H1 (cell line): ENCODE measurements around the gene CXCR5. TPM values are rescaled to one million over a fixed set of nuclear protein-coding genes. Genes with fewer than 3 reads are reported as not detected.

Experiments used
- ASH2L ChIP-seq: fragments of 200-600, 300-600 bp; sonication (generic); IDR thresholded peaks from one replicate; pipeline ENCODE4 v1.7.1; 2017; ENCODE audit warnings: low read length
- BACH1 ChIP-seq: IDR thresholded peaks from 2 replicates; pipeline ENCODE4 v1.6.1; 2012; ENCODE audit warnings: low read length, improper control_type of control experiment
- BRCA1 ChIP-seq: IDR thresholded peaks from 2 replicates; pipeline ENCODE4 v1.6.1; 2012; ENCODE audit warnings: low read depth, low read length, improper control_type of control experiment
- CHD2 ChIP-seq: IDR thresholded peaks from 2 replicates; pipeline ENCODE4 v1.6.1; 2012; ENCODE audit warnings: low read length, improper control_type of control experiment
- CTBP2 ChIP-seq: IDR thresholded peaks from 2 replicates; pipeline ENCODE4 v1.7.0; 2011; ENCODE audit warnings: borderline replicate concordance, mild to moderate bottlenecking, moderate library complexity, mixed read lengths, low read length; ENCODE audit not compliant: insufficient read depth, insufficient read length
- E2F6 ChIP-seq: IDR thresholded peaks from 2 replicates; pipeline ENCODE4 v1.6.1; 2012; ENCODE audit warnings: inconsistent platforms
- EP300 ChIP-seq, 2 experiments: IDR thresholded peaks; 1 replicate in 1 of 2; 2 replicates in 1 of 2; pipeline ENCODE4 v1.6.1; 2011 to 2012; ENCODE audit warnings: low read depth in 2 of 2, low read length in 2 of 2, mild to moderate bottlenecking in 2 of 2, borderline replicate concordance in 1 of 2, inconsistent platforms in 1 of 2, moderate library complexity in 1 of 2
- FOSL1 ChIP-seq: IDR thresholded peaks from 2 replicates; pipeline ENCODE4 v1.6.1; 2011; ENCODE audit warnings: mild to moderate bottlenecking, low read depth, low read length, moderate library complexity; ENCODE audit not compliant: insufficient read depth
- JUND ChIP-seq: IDR thresholded peaks from 2 replicates; pipeline ENCODE4 v1.6.1; 2011; ENCODE audit warnings: mild to moderate bottlenecking, improper control_type of control experiment, low read length
- NRF1 ChIP-seq: IDR thresholded peaks from 2 replicates; pipeline ENCODE4 v1.6.1; 2011; ENCODE audit warnings: mild to moderate bottlenecking, low read depth, low read length, improper control_type of control experiment
- PHF8 ChIP-seq: fragments of 200-600 bp; sonication (generic); conservative IDR thresholded peaks from 2 replicates; pipeline ENCODE4 v1.7.1; 2012; ENCODE audit warnings: low read depth, mild to moderate bottlenecking, inconsistent platforms, low read length, moderate library complexity
- POLR2A ChIP-seq, 2 experiments: IDR thresholded peaks; 1 replicate in 1 of 2; 2 replicates in 1 of 2; pipeline ENCODE4 v1.6.1; 2011; ENCODE audit warnings: low read depth in 2 of 2, low read length in 2 of 2, mild to moderate bottlenecking in 2 of 2; ENCODE audit errors: control extremely low read depth in 1 of 2
- POLR2AphosphoS5 ChIP-seq: IDR thresholded peaks from 2 replicates; pipeline ENCODE4 v1.6.1; 2011; ENCODE audit warnings: low read depth, low read length
- POU5F1 ChIP-seq: IDR thresholded peaks from 2 replicates; pipeline ENCODE4 v1.6.1; 2011; ENCODE audit warnings: low read depth, mild to moderate bottlenecking, low read length, moderate library complexity
- RAD21 ChIP-seq, 2 experiments: IDR thresholded peaks in 1 of 2; conservative IDR thresholded peaks in 1 of 2; 2 replicates each; pipeline ENCODE4 v1.6.1; 2011; ENCODE audit warnings: low read depth in 2 of 2, low read length in 2 of 2, improper control_type of control experiment in 1 of 2, inconsistent platforms in 1 of 2, mild to moderate bottlenecking in 1 of 2, moderate library complexity in 1 of 2
- RBBP5 ChIP-seq: IDR thresholded peaks from 2 replicates; pipeline ENCODE4 v1.7.1; 2012; ENCODE audit warnings: low read depth, mild to moderate bottlenecking, inconsistent platforms, low read length, moderate library complexity, borderline replicate concordance
- RFX5 ChIP-seq: IDR thresholded peaks from 2 replicates; pipeline ENCODE4 v1.6.1; 2011; ENCODE audit warnings: low read depth, low read length, improper control_type of control experiment, borderline replicate concordance
- RNF2 ChIP-seq: fragments of 200-900, 300-1000 bp; sonication (generic); IDR thresholded peaks from 2 replicates; pipeline ENCODE4 v1.7.1; 2016; ENCODE audit warnings: borderline replicate concordance, low read depth, mild to moderate bottlenecking, antibody characterized with exemption, low read length; ENCODE audit not compliant: poor library complexity, severe bottlenecking; ENCODE audit errors: missing control alignments
- SIN3A ChIP-seq, 2 experiments: IDR thresholded peaks in 1 of 2; conservative IDR thresholded peaks in 1 of 2; 2 replicates each; pipeline ENCODE4 v1.6.1; 2011 to 2012; ENCODE audit warnings: low read length in 2 of 2, improper control_type of control experiment in 1 of 2, low read depth in 1 of 2, mild to moderate bottlenecking in 1 of 2
- SRF ChIP-seq: IDR thresholded peaks from 2 replicates; pipeline ENCODE4 v1.6.1; 2011; ENCODE audit warnings: mild to moderate bottlenecking, low read depth, low read length, moderate library complexity
- SUZ12 ChIP-seq: fragments of 200-600 bp; sonication (generic); IDR thresholded peaks from 2 replicates; pipeline ENCODE4 v1.6.1; 2012; ENCODE audit warnings: mild to moderate bottlenecking, inconsistent platforms, low read length, moderate library complexity, mixed read lengths
- TBP ChIP-seq: IDR thresholded peaks from 2 replicates; pipeline ENCODE4 v1.6.1; 2011; ENCODE audit warnings: low read depth, low read length, improper control_type of control experiment
- TCF12 ChIP-seq: IDR thresholded peaks from 2 replicates; pipeline ENCODE4 v1.6.1; 2011; ENCODE audit warnings: low read depth, mild to moderate bottlenecking, low read length
- YY1 ChIP-seq: IDR thresholded peaks from 2 replicates; pipeline ENCODE4 v1.6.1; 2011; ENCODE audit warnings: low read depth, mild to moderate bottlenecking, low read length
- polyA plus RNA-seq, 7 experiments: library from polyadenylated mRNA; depleted of rRNA in 3 of 7; stranded (reverse) in 5 of 7; unstranded in 2 of 7; fragments of >200 nt in 5 of 7; fragments of 200-250 nt in 2 of 7; gene quantifications; 1 replicate in 5 of 7; 2 replicates in 1 of 7; 4 replicates in 1 of 7; pipeline versions ENCODE4 v1.2.1 to v1.2.3, GENCODE V29; 2011 to 2013; ENCODE audit warnings: missing spikeins in 2 of 7, mixed read lengths in 2 of 7
- total RNA-seq: library from RNA; stranded (reverse); fragmentation: NEBNext Ultra II Directional; extraction: Animal tissue kit (Norgen Biotek cat#: 25700); gene quantifications from 2 replicates; pipeline ENCODE4 v1.2.1, GENCODE V29; 2021

CXCR5 gene
- total and polyA plus RNA-seq, 2 of the 8 experiments (the other 6 are each of a cell fraction or from before 2014, with no cell fraction given): not detected

- TF ChIP-seq RAD21 (IDR thresholded peaks at IDR 0.05 in 1 of 2, conservative IDR thresholded peaks at IDR 0.05 in 1 of 2; ENCODE audit: low read depth in 2 of 2, low read length in 2 of 2) (peak; percentile 72 to 76), SIN3A (conservative IDR thresholded peaks at IDR 0.05 in 1 of 2, IDR thresholded peaks at IDR 0.05 in 1 of 2; ENCODE audit: low read depth in 1 of 2, low read length in 2 of 2) (peak; percentile 70 to 95; a peak in 2 of 4 replicates), SRF (no peak), BACH1 (peak; percentile 54; the same call in 1 of the 2 replicates), YY1 (peak; percentile 82), CTBP2 (no peak), BRCA1 (no peak), POLR2AphosphoS5 (no peak), E2F6 (peak; percentile 16; the same call in 1 of the 2 replicates), NRF1 (no peak), TBP (peak; percentile 63), RBBP5 (0 out of 2 replicates have a peak, but pooled peaks have one; percentile 35), RNF2 (no peak), PHF8 (no peak), FOSL1 (no peak), EP300 (IDR thresholded peaks at IDR 0.05; ENCODE audit: borderline replicate concordance in 1 of 2, low read depth in 2 of 2, low read length in 2 of 2) (peak in 1 of 2 experiments; percentile 40; a peak in 1 of 3 replicates), TCF12 (peak; percentile 84; the same call in 1 of the 2 replicates), ASH2L (no peak), POU5F1 (no peak), JUND (no peak), POLR2A (IDR thresholded peaks at IDR 0.05; ENCODE audit: control extremely low read depth in 1 of 2, low read depth in 2 of 2, low read length in 2 of 2) (peak in 1 of 2 experiments; percentile 43; a peak in 1 of 3 replicates), RFX5 (no peak), SUZ12 (no peak), CHD2 (peak; percentile 52)
Measured at GRCh38 chr11:118930094-118930712, 46.5 kb downstream of the CXCR5 start (continued).
